ENCODE measurements around the gene RNF145.
A peak's percentile ranks its signal among the peaks of the same experiment; 100 is the strongest.

The RNF145 gene

GRCh38 chr5:159209438-159210209, at the start of gene RNF145:
Gene RNF145, minus strand, starts transcription at chr5:159209553. Its CDS starts 5,936 bp downstream, at chr5:159203617.
- H3K4me3 ChIP-seq (ENCODE audit: low read depth, low read length) = peak within 1 kb of the TSS; percentile 78
- in situ Hi-C loops (cut with HindIII; ENCODE audit: low sequenced_read_pairs) = no loop called here
- peak; percentile 42 for DNase-seq (ENCODE audit: low read depth)
- no peak for TF ChIP-seq CTCF (IDR thresholded peaks at IDR 0.05; ENCODE audit: low read depth, low read length, missing control alignments)

- in situ Hi-C loops (cut with HindIII; ENCODE audit: low sequenced_read_pairs) = no loop called here
- no peak for TF ChIP-seq CTCF (IDR thresholded peaks at IDR 0.05; ENCODE audit: low read depth, low read length, missing control alignments)
- H3K4me3 ChIP-seq (ENCODE audit: low read depth, low read length) = no peak overlapping the region
- no peak for DNase-seq (ENCODE audit: low read depth)
Observed at GRCh38 chr5:159258361-159258760, 49.0 kb upstream of the RNF145 start.

- DNase-seq (ENCODE audit: low read depth) = no peak
- no peak for TF ChIP-seq CTCF (IDR thresholded peaks at IDR 0.05; ENCODE audit: low read depth, low read length, missing control alignments)
- in situ Hi-C loops (cut with HindIII; ENCODE audit: low sequenced_read_pairs) = no loop called here
- no peak overlapping the region for H3K4me3 ChIP-seq (ENCODE audit: low read depth, low read length)
Observed at GRCh38 chr5:159257629-159258283, 48.4 kb upstream of the RNF145 start.

- no peak overlapping the region for H3K4me3 ChIP-seq (ENCODE audit: low read depth, low read length)
- no peak for DNase-seq (ENCODE audit: low read depth)
- no peak for TF ChIP-seq CTCF (IDR thresholded peaks at IDR 0.05; ENCODE audit: low read depth, low read length, missing control alignments)
- in situ Hi-C loops (cut with HindIII; ENCODE audit: low sequenced_read_pairs) = no loop called here
Observed at GRCh38 chr5:159257007-159257406, 47.7 kb upstream of the RNF145 start.

- DNase-seq (ENCODE audit: low read depth) = no peak
- no peak for TF ChIP-seq CTCF (IDR thresholded peaks at IDR 0.05; ENCODE audit: low read depth, low read length, missing control alignments)
- in situ Hi-C loops (cut with HindIII; ENCODE audit: low sequenced_read_pairs) = no loop called here
- H3K4me3 ChIP-seq (ENCODE audit: low read depth, low read length) = no peak overlapping the region
Observed at GRCh38 chr5:159252195-159252594, 42.8 kb upstream of the RNF145 start.

GRCh38 chr5:159249158-159249557, 39.8 kb upstream of the RNF145 start:
- in situ Hi-C loops (cut with HindIII; ENCODE audit: low sequenced_read_pairs) = no loop called here
- TF ChIP-seq CTCF (IDR thresholded peaks at IDR 0.05; ENCODE audit: low read depth, low read length, missing control alignments) = no peak
- DNase-seq (ENCODE audit: low read depth) = no peak
- H3K4me3 ChIP-seq (ENCODE audit: low read depth, low read length) = no peak overlapping the region

Measured in astrocyte of the cerebellum (primary cell).